GM06990 (cell line): ENCODE results near the gene PCDH18.

Source experiments
- DNase-seq: peaks from one replicate; pipeline ENCODE4 v3.0.0-alpha.2; 2011; ENCODE audit not compliant: insufficient read length; ENCODE audit errors: extremely low read depth
- H3K27me3 ChIP-seq: replicated peaks from 2 replicates; pipeline ENCODE4 v1.6.0; 2011; ENCODE audit warnings: low read length; ENCODE audit not compliant: control insufficient read depth, insufficient read depth
- H3K36me3 ChIP-seq: 2 replicates; pipeline ENCODE4 v1.5.1; 2011; ENCODE audit warnings: low read length; ENCODE audit not compliant: control insufficient read depth, insufficient read depth
- H3K4me3 ChIP-seq: replicated peaks from 2 replicates; pipeline ENCODE4 v1.5.1; 2011; ENCODE audit warnings: low read depth, mild to moderate bottlenecking, control low read depth, low read length
- TF ChIP-seq, protein P1 (sequence below): IDR thresholded peaks from 2 replicates; pipeline ENCODE4 v1.5.1; 2011; ENCODE audit warnings: low read length, control low read depth, mild to moderate bottlenecking, inconsistent platforms; ENCODE audit not compliant: insufficient read depth, poor library complexity, severe bottlenecking

Gene PCDH18

DNA sequence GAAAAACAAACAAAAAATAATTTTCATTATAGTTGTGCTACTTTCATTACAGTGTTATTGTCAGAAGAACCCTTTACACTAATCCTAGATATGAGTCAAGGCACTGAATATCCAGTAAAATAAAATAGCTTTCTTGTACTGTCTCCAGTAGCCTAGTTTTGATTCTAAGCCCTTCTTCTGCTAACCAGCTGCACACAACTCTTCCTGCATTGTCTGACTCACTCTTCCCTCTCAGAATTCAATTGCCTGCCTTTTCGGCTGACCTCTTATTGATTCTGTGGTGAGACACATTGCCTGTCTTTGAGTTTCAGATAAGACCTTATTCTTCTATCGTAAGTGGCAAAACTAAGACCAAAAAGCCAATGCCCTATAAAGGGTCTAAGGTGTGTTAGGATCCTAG, 26.7 kb upstream of the PCDH18 start:
- DNase-seq: no peak
- Histone ChIP-seq H3K36me3 (no peaks in the 10 kb centered on the region), H3K4me3 (no peak overlapping the region), H3K27me3 (no peaks in the 10 kb centered on the region)
- TF ChIP-seq, protein P1, sequence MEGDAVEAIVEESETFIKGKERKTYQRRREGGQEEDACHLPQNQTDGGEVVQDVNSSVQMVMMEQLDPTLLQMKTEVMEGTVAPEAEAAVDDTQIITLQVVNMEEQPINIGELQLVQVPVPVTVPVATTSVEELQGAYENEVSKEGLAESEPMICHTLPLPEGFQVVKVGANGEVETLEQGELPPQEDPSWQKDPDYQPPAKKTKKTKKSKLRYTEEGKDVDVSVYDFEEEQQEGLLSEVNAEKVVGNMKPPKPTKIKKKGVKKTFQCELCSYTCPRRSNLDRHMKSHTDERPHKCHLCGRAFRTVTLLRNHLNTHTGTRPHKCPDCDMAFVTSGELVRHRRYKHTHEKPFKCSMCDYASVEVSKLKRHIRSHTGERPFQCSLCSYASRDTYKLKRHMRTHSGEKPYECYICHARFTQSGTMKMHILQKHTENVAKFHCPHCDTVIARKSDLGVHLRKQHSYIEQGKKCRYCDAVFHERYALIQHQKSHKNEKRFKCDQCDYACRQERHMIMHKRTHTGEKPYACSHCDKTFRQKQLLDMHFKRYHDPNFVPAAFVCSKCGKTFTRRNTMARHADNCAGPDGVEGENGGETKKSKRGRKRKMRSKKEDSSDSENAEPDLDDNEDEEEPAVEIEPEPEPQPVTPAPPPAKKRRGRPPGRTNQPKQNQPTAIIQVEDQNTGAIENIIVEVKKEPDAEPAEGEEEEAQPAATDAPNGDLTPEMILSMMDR: no peak

DNA sequence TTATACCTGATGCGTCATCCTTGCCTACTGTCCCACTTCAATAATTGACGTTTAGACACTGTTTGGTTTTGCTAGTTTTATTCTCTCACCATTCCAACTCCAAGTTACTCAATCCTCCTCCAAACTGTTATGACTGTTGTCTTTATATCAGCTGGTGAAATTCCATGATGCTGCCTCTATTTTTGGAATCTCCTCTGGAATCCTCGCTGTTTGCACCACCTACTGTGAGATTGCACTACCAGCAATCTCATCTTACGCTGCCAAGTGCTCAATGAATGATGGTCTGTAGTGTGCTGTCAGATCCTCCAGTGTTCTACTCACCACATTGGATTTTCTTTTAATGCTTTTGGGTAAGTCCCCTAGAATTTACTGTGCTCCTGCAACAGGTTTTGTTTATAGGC, 13.2 kb upstream of the PCDH18 start:
- Histone ChIP-seq H3K27me3 (no peaks in the 10 kb centered on the region), H3K4me3 (no peak overlapping the region), H3K36me3 (no peaks in the 10 kb centered on the region)
- TF ChIP-seq, protein P1: no peak
- no peak for DNase-seq

DNA sequence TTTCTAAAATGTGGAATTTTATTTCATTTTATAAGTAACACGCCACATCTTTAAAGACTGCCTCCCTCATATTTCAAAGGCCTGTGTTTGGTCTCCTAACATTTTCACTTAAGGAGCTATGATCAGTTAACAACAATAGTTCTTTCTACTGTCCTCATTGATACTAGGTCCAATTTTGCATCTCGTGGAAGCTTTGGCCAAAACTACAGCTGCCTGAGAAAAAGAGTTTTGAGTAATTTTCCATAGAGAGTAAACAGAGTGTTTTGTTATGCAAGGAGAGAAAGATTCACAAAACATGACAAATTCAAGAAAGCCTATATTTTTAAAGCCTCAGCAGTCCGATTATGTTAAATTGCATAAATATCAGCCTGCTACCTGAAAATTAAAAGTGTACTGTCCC, 11.4 kb upstream of the PCDH18 start:
- TF ChIP-seq, protein P1: no peak
- no peak overlapping the region for H3K4me3 ChIP-seq
- no peak for DNase-seq
- H3K27me3 ChIP-seq: no peaks in the 10 kb centered on the region
- H3K36me3 ChIP-seq: no peaks in the 10 kb centered on the region

DNA sequence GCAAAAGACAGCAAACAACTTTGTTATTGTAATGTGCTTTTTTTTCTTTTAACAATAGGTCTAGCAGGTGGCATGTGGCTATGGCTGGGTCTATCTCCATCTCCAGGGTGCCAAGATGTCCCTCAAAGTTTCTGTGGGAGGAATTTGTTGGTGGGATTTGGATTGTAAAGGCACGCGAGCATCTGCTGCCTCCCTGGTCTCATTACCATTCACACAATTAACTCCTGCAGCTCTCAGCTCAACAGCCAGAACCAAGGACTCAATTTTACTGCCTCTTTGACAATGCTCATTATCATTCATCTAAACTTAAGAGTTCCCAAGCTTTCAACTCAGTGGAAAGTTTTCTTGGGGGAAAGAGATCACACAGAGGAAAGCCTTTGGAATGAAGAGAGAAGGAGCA, 10.9 kb upstream of the PCDH18 start:
- no peak overlapping the region for H3K4me3 ChIP-seq
- no peak for DNase-seq

DNA sequence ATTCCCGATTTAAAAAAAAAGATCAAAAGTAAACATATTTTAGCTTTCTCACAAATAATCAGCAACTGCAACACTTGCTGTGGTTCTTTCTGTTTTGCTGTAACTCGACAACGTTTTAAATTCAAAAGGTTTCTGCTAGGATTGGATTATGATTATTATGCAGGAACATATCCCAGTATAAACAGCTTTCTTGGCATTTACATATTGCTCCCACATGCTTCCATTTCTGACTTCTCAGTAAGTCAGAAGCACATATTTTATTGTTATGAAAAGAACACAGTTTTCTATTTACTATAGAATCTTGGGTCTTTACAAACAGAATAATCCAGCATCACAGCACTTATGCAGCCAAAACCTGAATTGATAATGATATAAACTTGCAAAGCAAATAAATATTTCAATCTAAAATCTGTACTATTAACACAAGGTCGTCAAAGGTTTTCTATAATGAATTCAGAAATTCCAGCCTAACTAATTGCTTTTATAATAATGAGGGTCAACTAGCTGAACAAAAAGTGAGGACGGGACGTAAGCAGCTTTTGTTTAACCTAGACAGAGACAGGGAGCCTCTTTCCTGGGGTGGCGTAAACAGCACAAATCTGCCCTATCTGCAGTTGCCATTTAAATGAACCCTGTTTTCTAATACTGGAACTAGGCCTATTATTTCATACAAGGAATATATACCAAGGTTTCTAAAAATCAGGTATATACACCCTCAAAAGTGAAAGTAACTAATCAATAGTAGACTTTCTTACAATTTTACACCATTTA, 9.8 kb upstream of the PCDH18 start:
- H3K27me3 ChIP-seq: no peaks in the 10 kb centered on the region
- no peak for DNase-seq
- H3K36me3 ChIP-seq: no peaks in the 10 kb centered on the region
- TF ChIP-seq, protein P1: no peak
- H3K4me3 ChIP-seq: no peak overlapping the region

More for the DNA sequence above, 10.9 kb upstream of the PCDH18 start:
- no peaks in the 10 kb centered on the region for H3K27me3 ChIP-seq
- TF ChIP-seq, protein P1: no peak
- no peaks in the 10 kb centered on the region for H3K36me3 ChIP-seq
